GM19193 (cell line): ENCODE results near the gene HCRTR1.
A peak's percentile ranks its signal among the peaks of the same experiment; 100 is the strongest.

Experiments
- POLR2A ChIP-seq: IDR thresholded peaks from 4 replicates; pipeline ENCODE4 v1.6.1; 2011; ENCODE audit not compliant: insufficient read depth, insufficient read length; ENCODE audit errors: extremely low read depth

Gene HCRTR1

DNA sequence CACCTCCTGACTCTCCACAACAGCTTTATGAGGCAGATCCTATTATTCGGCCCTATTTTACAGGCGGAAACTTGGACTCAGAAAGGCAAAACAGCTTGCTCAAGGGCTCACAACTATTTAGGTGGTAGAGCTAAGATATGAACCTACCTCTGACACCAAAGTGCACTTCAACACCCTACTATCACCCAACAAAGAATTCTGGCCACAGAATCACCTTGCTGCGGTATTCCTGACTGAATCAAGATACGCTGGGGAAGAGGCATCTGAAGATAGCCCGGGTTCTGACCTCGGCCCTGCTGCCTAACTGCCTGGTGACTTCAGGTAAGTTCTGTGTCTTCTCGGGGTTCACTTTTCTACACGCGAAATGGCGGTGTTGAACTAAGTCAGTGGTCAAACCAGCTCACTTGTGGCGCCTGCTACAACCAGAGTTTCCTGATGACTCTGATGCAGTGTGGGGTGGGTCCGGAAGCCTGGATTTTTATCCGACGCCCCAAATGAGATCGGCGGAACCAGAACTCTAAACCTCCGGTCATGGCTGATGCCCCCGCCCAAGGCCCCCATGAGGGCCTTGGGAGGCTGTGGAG is 26.6 kb downstream of the HCRTR1 start:
- no peak for TF ChIP-seq POLR2A

DNA sequence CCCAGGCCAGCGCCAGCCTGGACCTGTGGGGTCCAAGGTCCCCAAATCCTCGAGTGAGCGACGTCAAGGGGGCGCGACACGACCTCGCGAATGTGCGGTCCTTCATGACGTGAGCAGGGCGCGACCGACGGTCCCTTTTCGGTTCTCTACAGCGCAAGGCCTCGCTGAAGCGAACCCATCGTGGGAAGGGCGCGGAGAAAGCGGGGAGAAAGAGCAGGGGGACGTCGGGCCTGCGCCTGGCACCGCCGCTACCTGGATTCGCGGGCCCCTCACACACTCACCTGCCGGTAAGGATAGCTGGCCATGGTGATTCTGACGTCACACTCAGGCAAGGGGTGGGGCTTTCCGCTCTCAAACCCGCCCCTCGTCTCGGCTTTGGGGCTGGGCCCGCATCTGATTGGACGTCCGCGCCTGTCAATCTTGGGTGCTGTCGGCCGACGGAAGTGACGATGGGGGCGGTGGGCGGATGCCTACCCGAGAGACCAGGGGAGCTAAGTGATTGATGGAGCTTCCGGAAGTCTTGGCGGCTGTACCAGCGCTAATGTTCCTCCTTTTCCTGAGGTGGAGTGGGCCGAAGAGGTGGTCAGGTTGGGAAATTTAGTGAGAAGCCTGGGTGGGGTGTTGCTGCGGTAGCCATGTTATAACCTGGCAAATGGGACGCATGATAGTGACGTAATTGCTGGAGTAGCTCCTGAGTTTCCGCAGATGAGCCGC is 27.2 kb downstream of the HCRTR1 start, which contains the start of gene PEF1:
Gene PEF1, minus strand, starts transcription at position 317 of the 714 bp plus-strand sequence. Its CDS starts 12 bp downstream, at position 305.
- TF ChIP-seq POLR2A = peak; percentile 71

GRCh38 chr1:31645274-31645568 is 27.7 kb downstream of the HCRTR1 start:
- no peak for TF ChIP-seq POLR2A

- TF ChIP-seq POLR2A = no peak
Observed at GRCh38 chr1:31646259-31646960, 28.9 kb downstream of the HCRTR1 start.

GRCh38 chr1:31647106-31647505 is 29.6 kb downstream of the HCRTR1 start:
- TF ChIP-seq POLR2A = no peak

DNA sequence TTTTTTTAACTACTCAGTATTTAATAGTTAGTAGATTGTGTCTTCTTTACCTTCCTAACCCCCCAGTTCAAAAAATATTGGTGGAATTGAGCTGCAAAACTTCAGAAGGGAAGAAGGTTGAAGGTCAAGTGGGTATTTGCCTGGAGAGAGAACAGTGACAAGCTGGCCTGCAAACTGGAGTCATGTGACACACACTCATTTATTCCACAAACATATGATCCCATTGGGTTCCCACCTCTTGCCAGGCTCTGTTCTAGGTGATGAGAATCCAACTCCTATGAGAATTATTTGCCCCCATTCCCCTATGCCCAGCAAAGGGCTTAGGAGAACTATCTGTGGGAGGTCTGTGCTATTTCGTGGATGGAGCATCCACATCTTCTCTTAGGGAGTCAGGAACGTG is 30.7 kb downstream of the HCRTR1 start:
- no peak for TF ChIP-seq POLR2A

DNA sequence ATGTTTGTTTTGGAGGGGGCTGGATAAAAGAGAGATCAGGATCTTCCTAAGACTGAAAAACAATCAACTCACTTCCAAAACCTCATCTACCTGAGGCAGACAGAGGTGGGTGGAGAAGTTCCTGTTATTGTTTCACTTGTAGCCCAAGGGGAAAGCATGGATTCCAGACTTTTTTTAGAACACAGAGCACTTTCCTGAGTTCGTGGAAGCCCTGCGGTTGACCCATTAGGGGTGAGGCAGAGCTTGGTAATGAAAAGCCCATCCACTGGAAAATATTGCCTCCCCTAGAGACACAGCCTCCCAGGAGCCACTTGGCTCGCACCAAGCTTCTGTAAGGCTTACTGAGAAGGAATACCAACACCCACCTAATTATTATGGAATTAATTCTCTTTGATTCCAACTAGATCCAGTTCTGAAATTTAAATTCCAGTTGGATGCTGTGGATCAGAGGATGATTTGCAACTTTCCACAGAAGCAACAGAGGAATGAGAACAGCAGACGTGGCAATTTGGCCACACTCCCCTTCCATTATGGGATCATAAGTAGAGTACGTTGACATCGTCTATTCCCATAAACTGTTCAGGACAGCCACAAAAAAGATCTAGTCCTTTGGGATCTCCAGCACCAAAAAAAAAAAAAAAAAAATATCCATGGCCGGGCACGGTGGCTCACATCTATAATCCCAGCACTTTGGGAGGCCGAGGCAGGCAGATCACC is 31.3 kb downstream of the HCRTR1 start:
- TF ChIP-seq POLR2A = no peak

- no peak for TF ChIP-seq POLR2A
Observed at GRCh38 chr1:31650161-31651088, 32.9 kb downstream of the HCRTR1 start.

DNA sequence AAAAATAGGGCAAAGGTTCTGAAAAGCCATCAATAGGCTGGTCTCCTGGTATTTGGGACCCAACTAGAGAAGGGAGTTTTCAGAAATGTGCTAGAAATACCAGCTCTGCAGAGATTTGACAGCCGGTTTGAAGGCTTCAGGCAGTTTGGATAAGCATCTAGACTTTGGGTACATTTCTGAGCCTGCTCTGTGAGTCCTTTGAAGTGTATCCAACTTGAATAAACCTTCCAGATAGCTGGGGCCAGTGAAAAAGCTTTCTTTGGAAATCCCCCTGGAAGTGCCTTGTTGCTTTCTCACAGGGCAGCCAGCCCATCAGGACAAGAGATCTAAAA is 33.6 kb downstream of the HCRTR1 start:
- TF ChIP-seq POLR2A = no peak

- TF ChIP-seq POLR2A = no peak
Observed at GRCh38 chr1:31651766-31652165, 34.3 kb downstream of the HCRTR1 start.

- TF ChIP-seq POLR2A = no peak
Observed at GRCh38 chr1:31652891-31653499, 35.5 kb downstream of the HCRTR1 start.

DNA sequence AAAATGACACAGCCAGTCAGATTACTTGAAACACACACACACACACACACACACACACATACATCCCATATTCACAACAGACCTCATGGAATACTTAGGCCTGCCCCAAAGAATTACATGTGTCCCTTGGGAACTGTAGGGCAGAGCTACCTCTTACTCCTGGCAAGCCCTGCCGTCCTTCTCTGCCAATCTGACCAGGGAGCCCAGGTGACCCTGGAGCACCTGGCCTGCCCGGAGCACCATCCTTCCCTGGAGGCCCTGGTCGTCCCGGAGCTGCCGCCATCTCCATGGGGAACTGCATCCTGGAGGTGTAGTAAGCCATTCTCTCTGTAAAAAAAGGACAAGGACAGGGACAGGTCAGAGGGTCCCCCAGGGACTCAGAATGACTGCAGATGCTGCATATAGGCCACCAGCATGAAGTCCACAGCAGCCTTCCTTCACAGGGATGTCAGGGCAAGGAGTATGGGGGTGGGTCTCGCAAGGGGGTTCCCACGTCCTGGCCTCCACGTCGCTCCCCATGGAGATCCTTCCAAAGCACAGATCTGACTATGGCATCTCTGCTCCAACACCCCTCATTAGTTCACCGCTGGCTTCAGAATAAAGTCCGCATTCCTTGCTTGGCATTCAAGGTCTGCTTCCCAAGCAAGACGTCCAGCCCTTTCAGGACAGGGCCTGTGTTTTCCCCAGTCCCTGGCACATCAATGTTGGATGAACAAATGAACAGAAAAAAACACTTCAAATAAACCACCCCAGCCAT is 36.4 kb downstream of the HCRTR1 start:
- TF ChIP-seq POLR2A = no peak

GRCh38 chr1:31654474-31654776 is 36.9 kb downstream of the HCRTR1 start:
- no peak for TF ChIP-seq POLR2A

- no peak for TF ChIP-seq POLR2A
Observed at GRCh38 chr1:31655104-31655503, 37.6 kb downstream of the HCRTR1 start.
